Colon (tissue), 2 donors: ENCODE measurements around the gene MACROD1.

Experiments
- FAIRE-seq: peaks from 2 replicates; lab custom pipeline; 2012; peaks lifted over from hg19 to GRCh38; lab: Jason Lieb, UNC
- donor health status: control.
- donor health status: control.

The MACROD1 gene

DNA sequence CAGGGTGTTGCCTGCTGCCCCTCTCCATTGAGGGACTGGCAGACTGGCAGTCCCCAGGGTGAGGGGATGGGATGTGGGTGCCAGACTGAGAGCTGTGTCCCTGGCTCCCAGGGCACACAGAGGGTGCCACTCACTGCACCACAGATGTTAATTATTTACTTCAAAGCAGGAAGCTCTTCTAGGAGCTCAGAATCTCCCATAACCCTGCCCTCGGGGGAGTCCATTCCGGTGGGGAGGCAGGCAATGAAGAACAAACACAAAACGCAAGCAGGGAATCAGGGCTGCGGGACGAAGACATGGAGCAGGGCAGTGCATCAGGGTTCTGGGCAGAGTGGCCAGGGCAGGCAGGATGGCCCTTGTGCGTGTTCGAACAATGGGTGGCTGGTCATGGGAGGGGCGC lies 154.5 kb downstream of the MACROD1 start:
- FAIRE-seq = no peak

DNA sequence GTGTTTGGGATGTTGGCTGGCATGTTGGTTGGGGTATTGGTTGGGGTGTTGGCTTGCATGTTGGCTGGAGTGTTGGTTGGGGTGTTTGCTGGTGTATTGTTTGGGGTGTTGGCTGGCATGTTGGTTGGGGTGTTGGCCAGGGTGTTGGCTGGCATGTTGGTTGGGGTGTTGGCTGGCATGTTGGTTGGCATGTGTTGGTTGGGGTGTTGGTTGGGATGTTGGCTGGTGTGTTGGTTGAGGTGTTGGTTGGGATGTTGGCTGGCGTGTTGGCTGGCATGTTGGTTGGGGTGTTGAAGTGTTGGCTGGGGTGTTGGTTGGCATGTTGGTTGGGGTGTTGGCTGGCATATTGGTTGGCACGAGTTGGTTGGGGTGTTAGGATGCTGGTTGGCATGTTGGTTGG lies 155.1 kb downstream of the MACROD1 start:
- no peak for FAIRE-seq

GRCh38 chr11:64009710-64010109 lies 156.2 kb downstream of the MACROD1 start:
- no peak for FAIRE-seq

GRCh38 chr11:64008914-64009633 lies 156.8 kb downstream of the MACROD1 start:
- FAIRE-seq = no peak

GRCh38 chr11:64008283-64008913 lies 157.5 kb downstream of the MACROD1 start:
- FAIRE-seq = no peak

DNA sequence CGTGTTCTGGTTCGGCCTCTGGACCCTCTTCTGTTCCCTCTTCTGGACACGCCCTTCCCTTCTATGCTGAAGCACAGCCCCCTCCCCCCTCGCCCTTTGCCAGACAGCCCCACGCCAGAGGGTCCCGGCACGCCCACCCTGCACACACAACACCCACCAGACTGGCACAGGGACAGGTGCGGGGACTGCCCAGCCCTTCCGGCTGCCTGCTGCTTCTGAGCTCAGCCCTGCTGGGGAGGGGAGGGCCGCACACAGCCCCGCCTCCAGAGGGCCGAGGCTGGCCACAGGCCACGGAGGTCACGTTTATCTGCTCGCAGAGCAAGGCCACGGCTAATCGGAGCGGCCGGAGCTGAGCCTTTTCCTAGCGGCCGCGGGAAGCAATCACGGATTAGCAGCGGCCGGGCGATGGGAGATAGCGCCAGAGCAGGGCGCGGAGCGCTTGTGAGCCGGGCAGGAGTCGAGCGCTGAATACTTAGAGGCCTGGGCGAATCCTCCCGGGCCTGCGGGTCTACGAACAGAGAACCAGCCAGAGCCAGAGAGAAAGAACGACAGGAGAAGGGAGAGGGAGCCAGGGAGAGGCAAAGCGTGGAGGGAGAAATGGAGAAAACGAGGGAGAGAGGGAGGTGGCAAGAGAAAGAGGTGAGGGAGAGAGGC lies 158.2 kb downstream of the MACROD1 start:
- FAIRE-seq = no peak

- no peak for FAIRE-seq
These were observed 158.7 kb downstream of the MACROD1 start for GRCh38 chr11:64007160-64007628.

- no peak for FAIRE-seq
These were observed 159.5 kb downstream of the MACROD1 start for GRCh38 chr11:64006398-64006797.

DNA sequence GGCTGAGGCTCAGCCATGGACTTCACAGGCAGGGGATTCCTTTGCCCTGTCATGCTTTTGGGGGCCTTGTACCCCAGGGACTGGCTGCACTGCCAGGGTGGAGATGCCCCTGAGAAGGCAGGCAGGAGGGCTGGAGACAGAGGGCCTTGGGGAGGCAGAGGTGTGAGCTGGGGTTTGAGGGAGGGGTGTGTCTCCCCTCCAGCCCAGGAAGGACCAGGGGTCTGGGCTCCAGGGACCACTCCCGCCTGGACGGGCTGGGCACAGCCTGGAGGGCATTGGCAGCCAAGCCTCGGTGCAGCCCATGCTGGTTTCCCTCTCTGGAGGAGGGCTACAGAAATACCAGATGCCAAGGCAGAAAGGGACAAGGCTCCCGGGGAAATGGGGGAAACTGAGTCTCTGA lies 160.2 kb downstream of the MACROD1 start:
- no peak for FAIRE-seq

- no peak for FAIRE-seq
These were observed 161.3 kb downstream of the MACROD1 start for GRCh38 chr11:64004590-64004984.

- FAIRE-seq = no peak
These were observed 161.9 kb downstream of the MACROD1 start for GRCh38 chr11:64003807-64004589.

GRCh38 chr11:64001484-64002420 lies 164.2 kb downstream of the MACROD1 start:
- no peak for FAIRE-seq

- FAIRE-seq = no peak
These were observed 165.0 kb downstream of the MACROD1 start for GRCh38 chr11:64000740-64001483.

DNA sequence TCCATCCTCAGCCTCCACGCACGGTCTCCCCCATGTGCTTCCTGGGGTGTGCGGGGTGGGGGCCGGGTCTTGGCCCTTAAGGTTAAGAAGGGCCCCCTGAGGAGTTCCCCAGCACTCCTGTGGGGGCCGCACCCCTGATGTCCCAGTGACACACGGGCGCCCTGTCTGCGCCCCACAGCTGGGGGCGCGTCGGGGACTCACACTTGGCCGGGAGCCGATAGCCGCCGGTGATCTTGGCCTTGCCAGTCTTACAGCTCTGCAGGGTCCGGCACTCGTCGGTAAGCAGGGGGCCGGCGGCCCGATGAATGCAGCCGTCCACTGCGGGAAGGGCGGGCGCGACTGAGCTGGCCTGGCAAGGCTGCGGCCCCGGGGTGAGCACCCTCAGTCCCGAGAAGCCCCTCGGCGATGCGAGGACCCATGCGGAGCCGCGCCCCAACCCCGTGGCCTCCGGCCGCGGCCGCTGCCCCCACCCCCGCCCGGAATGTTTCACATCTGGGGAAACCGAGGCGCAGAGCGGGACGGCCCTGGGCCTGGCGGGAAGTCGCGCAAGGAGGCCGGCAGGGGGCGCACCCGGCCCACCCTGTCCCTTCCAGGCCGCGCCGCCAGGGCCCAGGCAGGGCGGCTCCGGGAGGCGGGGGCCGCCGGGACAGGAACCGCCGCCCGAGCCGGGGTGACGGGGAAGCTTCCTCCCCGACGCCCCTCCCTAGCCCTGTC lies 165.7 kb downstream of the MACROD1 start:
- no peak for FAIRE-seq

DNA sequence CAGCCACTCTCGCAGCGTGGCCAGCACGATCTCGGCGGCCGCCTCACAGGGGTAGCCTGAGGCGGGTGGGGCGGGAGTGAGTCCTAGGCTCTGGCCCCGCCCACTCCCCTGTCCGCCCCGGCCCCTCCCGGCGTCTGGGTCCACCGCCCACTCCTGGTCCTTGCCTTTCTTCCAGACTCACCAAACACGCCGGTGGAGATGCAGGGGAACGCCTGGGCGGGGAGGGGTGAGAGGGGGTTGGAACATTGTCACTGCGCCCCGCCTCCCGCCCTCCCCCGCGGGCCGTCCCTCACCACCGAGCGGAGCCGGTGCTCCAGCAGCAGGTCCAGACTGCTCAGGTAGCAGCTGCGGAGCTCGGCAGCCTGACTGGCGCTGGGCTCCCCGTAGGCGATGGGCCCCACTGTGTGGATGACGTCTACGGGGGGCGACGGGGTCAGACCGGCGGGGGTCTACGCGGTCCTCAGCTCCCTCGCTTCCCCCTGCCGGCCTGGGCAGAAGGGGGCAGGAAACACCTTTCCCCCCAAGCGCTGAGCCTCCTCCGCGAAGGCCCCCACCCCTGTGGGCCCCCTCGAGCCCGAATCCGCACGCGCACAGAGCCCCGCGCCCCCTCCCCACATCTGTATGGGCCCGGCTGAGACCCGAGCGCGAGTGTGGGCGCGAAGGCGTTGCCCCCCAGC lies 166.4 kb downstream of the MACROD1 start:
- no peak for FAIRE-seq

DNA sequence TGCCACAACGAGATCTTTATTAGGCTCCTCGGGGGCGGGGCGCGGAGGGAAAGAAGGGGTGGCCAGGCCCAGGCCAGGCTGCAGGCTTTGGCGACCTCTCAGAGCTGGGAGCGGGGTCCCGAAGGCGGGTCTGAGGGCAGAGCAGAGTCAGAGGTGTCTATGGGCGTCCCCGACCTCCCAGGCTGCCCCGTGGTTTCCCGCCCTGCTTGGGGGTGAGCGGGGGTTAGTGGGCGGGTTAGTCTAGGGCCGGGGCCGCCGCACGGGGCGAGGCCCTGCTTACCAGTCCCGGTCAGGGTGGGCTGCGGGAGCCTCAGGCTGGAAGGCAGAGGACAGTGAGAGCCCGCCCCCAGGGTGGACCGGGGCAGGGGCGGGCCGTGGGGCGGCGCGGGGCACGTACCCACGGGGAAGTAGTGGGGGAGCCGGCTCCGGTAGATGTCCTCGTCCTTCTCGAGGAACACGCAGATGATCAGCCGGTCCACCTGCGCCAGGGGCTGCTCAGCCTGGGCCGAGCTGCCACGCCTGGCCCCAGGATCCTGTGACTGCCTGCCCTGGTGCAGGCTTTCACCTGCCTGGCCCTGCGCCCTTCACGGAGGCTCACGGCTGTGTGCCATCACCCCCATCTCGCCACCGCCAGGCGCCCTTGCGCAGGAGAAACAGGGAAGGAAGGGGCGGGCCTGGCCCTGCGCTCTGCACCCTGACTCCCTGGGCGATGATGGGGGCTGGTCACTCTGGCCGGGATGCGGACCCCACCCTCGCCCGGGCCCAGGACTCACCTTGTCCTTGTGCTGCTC lies 167.2 kb downstream of the MACROD1 start:
- no peak for FAIRE-seq

GRCh38 chr11:63997801-63998337 lies 168.0 kb downstream of the MACROD1 start:
- no peak for FAIRE-seq

DNA sequence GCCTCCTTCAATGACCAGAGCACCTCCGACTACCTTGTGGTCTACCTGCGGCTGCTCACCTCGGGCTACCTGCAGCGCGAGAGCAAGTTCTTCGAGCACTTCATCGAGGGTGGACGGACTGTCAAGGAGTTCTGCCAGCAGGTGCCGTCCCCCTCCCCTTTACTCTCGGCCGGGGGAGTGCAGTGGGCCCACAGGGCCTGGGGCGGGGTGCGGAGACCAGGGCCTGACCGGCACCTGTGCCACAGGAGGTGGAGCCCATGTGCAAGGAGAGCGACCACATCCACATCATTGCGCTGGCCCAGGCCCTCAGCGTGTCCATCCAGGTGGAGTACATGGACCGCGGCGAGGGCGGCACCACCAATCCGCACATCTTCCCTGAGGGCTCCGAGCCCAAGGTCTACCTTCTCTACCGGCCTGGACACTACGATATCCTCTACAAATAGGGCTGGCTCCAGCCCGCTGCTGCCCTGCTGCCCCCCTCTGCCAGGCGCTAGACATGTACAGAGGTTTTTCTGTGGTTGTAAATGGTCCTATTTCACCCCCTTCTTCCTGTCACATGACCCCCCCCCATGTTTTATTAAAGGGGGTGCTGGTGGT lies 168.7 kb downstream of the MACROD1 start:
- no peak for FAIRE-seq
